ENCODE results near the gene LPP.

The LPP gene

GRCh38 chr3:188370081-188370830, 216.3 kb downstream of the LPP start:
- no peak for DNase-seq

- no peak for DNase-seq
Measured at GRCh38 chr3:188378786-188379185, 224.8 kb downstream of the LPP start.

GRCh38 chr3:188380252-188380651, 226.3 kb downstream of the LPP start:
- no peak for DNase-seq

GRCh38 chr3:188380722-188381121, 226.8 kb downstream of the LPP start:
- DNase-seq, result no peak

- no peak for DNase-seq
Measured at GRCh38 chr3:188383748-188384147, 229.8 kb downstream of the LPP start.

GRCh38 chr3:188385295-188385694, 231.3 kb downstream of the LPP start:
- DNase-seq, result no peak

GRCh38 chr3:188389711-188390342, 235.9 kb downstream of the LPP start:
- no peak for DNase-seq

- no peak for DNase-seq
Measured at GRCh38 chr3:188390343-188390718, 236.4 kb downstream of the LPP start.

GRCh38 chr3:188390775-188391443, 237.0 kb downstream of the LPP start:
- DNase-seq, result no peak

- DNase-seq, result no peak
Measured at GRCh38 chr3:188391592-188391991, 237.6 kb downstream of the LPP start.

GRCh38 chr3:188392076-188392475, 238.1 kb downstream of the LPP start:
- DNase-seq, result no peak

- no peak for DNase-seq
Measured at GRCh38 chr3:188394623-188395022, 240.7 kb downstream of the LPP start.

- DNase-seq, result no peak
Measured at GRCh38 chr3:188396251-188396650, 242.3 kb downstream of the LPP start.

- DNase-seq, result no peak
Measured at GRCh38 chr3:188396900-188397299, 242.9 kb downstream of the LPP start.

- DNase-seq, result no peak
Measured at GRCh38 chr3:188397766-188398705, 244.1 kb downstream of the LPP start.

GRCh38 chr3:188400494-188401243, 246.7 kb downstream of the LPP start:
- DNase-seq, result no peak

- no peak for DNase-seq
Measured at GRCh38 chr3:188401244-188401993, 247.5 kb downstream of the LPP start.

GRCh38 chr3:188402229-188402628, 248.3 kb downstream of the LPP start:
- no peak for DNase-seq

- no peak for DNase-seq
Measured at GRCh38 chr3:188403404-188403803, 249.4 kb downstream of the LPP start.

- no peak for DNase-seq
Measured at GRCh38 chr3:188404124-188404523, 250.2 kb downstream of the LPP start.

GRCh38 chr3:188404701-188405100, 250.7 kb downstream of the LPP start:
- DNase-seq, result no peak
